ENCODE measurements around the gene HS3ST6. TPM values are rescaled to one million over a fixed set of nuclear protein-coding genes. Genes with fewer than 3 reads are reported as not detected.
"Not testable (repeated sequence)": the region's sequence is repeated elsewhere in the genome, so short reads cannot be mapped to it uniquely, and the experiment has no call there.

HS3ST6 gene
- total RNA-seq, 2 experiments from 2014 or later, result not detected

DNA sequence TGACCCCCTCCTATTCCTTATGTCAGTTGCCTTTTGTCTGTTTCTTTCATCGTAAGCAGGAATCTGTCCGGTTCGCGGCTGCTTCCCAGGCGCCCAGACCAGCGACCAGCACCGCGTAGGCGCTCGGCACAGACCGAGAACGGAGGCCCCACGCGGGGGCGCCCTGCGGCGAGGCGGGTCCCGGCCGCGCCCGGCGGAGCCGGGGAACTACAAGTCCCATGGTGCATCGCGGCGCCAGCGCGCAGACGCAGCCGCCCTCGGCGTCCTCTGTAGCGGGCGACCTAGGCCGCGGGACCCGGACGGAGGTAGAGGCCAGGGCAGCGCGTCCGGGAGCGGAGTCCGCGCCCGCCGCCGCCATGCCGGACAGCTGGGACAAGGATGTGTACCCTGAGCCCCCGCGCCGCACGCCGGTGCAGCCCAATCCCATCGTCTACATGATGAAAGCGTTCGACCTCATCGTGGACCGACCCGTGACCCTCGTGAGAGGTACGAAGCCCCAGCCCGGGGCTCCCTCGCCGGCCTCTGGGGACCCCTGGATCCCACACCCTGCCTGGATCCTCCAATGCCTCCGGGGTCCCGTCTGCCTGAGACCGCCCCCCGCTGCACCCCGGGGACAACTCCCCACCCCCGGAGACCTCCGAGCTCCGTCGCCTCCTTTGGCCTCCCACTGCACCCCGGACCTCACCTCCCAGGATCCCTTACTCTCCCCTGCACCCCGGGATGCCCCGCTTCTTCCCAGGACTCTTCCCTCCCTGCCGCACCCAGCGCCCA lies 41.2 kb upstream of the HS3ST6 start, which contains the start of gene NDUFB10:
Gene NDUFB10, plus strand, starts transcription at position 270 of the 771 bp plus-strand sequence. Its CDS starts 87 bp downstream, at position 357.
- Mint-ChIP-seq H3K36me3 (peaks cover 38% of the 10 kb centered on the region), H3K4me3 (peak within 1 kb of the TSS; percentile 96), H3K4me1 (ENCODE audit: low read depth) (peaks cover 40% of the 10 kb centered on the region), H3K27me3 (peaks cover 1% of the 10 kb centered on the region), H3K9me3 (no peaks in the 10 kb centered on the region), H3K27ac (peak within 1 kb of the TSS; percentile 86)
- ChIA-PET POLR2A (interaction anchor here (1.3 to 3.2 kb wide), 3 partner anchors 12 to 196 kb away, joined by 4 to 15 read pairs (median 10); partner anchors contain the start of genes TBL3 and TRAF7), CTCF (interaction anchor here (1.4 kb wide), 1 partner anchor 16 kb away, joined by 6 read pairs; the partner anchor contains the start of gene MSRB1)
- intact Hi-C loops (cut with micrococcal nuclease), result loop anchor here (1.0 to 5.0 kb wide), 4 partner anchors 16 to 347 kb away; partner anchors contain the start of genes CRAMP1, IFT140 and MSRB1
- DNase-seq, result peak; percentile 95

DNA sequence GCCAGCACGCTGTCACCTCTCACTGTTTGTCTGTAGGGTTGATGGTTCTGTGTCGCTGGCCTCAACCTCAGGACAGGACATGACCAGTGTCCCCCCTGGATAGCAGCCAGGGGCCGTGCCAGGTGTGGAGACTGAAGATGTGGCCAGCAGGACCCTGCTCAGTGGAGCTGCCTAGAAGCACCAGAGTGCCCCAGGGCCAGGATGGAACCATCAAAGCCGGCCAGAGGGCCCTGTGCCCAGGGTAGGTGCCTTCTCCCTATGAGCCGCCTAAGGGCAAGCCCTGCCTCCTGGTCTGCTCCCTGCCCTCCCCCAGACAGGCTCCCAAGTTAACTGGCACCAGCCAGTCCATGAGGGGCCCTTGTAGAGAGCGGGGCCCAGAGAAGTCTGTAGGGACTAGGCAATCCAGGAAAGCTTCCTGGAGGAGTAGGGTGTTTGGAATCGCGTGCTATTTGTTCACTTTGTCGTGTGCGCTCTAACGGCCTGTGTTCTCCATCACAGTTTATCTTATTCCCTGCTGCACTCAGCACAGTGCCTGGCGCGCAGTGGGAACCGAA lies 40.6 kb upstream of the HS3ST6 start:
- ChIA-PET POLR2A (interaction anchor here (3.2 kb wide), 1 partner anchor 196 kb away, joined by 10 read pairs; the partner anchor contains the start of gene TRAF7), CTCF (interaction anchor here (1.4 kb wide), 1 partner anchor 15 kb away, joined by 6 read pairs; the partner anchor contains the start of gene MSRB1)
- intact Hi-C loops (cut with micrococcal nuclease), result loop anchor here (1.0 kb wide), 2 partner anchors 15 to 34 kb away; partner anchors contain the start of gene MSRB1
- Mint-ChIP-seq H3K9me3 (no peaks in the 10 kb centered on the region), H3K36me3 (peaks cover 33% of the 10 kb centered on the region), H3K4me1 (ENCODE audit: low read depth) (peaks cover 39% of the 10 kb centered on the region), H3K27me3 (peaks cover 1% of the 10 kb centered on the region), H3K27ac (peak overlapping the region; percentile 86), H3K4me3 (peak overlapping the region; percentile 96)
- DNase-seq, result no peak

DNA sequence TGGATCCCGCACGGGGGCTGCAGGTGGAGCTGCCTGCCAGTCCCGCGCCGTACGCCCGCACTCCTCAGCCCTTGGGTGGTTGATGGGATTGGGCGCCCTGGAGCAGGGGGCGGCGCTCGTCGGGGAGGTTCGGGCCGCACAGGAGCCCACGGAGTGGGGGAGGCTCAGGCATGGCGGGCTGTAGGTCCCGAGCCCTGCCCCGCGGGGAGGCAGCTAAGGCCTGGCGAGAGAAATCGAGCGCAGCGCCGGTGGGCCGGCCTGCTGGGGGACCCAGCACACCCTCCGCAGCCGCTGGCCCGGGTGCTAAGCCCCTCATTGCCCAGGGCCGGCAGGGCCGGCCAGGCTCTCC lies 39.9 kb upstream of the HS3ST6 start:
- DNase-seq; intact Hi-C loops (cut with micrococcal nuclease); H3K27me3 Mint-ChIP-seq; CTCF ChIA-PET; H3K9me3 Mint-ChIP-seq; H3K27ac Mint-ChIP-seq; H3K4me3 Mint-ChIP-seq: not testable (repeated sequence)
- POLR2A ChIA-PET, result interaction anchor here (0.7 kb wide), 1 partner anchor 176 kb away, joined by 3 read pairs; the partner anchor contains the start of genes NUBP2 and SPSB3
- Mint-ChIP-seq H3K4me1 (ENCODE audit: low read depth) (peaks cover 34% of the 10 kb centered on the region), H3K36me3 (peaks cover 26% of the 10 kb centered on the region)

DNA sequence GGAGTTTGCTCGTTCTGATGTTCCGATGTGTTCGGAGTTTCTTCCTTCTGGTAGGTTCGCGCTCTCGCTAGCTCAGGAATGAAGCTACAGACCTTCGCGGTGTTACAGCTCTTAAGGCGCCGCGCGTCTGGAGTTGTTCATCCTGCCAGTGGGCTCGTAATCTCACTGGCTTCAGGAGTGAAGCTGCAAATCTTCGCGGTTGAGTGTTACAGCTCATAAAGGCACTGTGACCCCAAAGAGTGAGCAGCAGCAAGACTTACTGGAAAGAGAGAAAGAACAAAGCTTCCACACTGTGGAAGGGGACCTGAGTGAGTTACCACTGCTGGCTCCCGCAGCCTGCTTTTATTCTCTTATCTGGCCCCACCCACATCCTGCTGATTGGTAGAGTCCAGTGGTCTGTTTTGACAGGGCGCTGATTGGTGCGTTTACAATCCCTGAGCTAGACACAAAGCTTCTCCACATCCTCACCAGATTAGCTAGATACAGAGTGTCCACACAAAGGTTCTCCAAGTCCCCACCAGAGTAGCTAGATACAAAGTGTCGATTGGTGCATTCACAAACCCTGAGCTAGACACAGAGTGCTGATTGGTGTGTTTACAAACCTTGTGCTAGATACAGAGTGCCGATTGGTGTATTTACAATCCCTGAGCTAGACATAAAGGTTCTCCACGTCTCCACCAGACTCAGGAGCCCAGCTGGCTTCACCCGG lies 39.4 kb upstream of the HS3ST6 start:
- H3K27ac Mint-ChIP-seq; CTCF ChIA-PET; H3K9me3 Mint-ChIP-seq; DNase-seq; H3K27me3 Mint-ChIP-seq; intact Hi-C loops (cut with micrococcal nuclease); H3K4me3 Mint-ChIP-seq: not testable (repeated sequence)
- Mint-ChIP-seq H3K36me3 (peaks cover 21% of the 10 kb centered on the region), H3K4me1 (ENCODE audit: low read depth) (peaks cover 29% of the 10 kb centered on the region)
- POLR2A ChIA-PET, result interaction anchor here (0.7 to 0.8 kb wide), 2 partner anchors 11 to 175 kb away, joined by 3 to 4 read pairs; partner anchors contain the start of genes NUBP2 and SPSB3

DNA sequence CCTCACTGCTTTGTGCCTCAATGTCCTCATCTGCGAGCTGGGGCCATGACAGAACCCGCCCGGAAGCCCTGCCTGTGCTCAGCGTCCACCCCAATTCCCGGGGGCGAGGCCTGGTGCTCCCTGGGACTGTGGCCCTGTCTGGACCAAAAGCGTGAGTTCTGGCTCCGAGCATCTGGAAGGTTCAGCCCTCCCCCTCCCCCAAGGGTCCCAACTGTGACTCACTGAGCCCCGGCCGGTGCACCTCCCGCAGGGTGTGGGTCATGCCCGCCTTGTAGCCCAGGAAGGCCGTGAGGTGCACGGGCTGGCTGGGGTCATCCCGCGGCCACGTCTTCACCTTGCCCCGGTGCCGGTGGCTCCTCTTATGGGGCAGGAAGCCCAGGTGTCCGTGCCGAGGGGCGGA lies 35.5 kb upstream of the HS3ST6 start:
- Mint-ChIP-seq H3K4me3 (no peak overlapping the region), H3K9me3 (no peaks in the 10 kb centered on the region), H3K27ac (no peak overlapping the region), H3K4me1 (ENCODE audit: low read depth) (peaks cover 3% of the 10 kb centered on the region), H3K27me3 (peaks cover 1% of the 10 kb centered on the region), H3K36me3 (no peaks in the 10 kb centered on the region)
- no peak for DNase-seq
- intact Hi-C loops (cut with micrococcal nuclease), result no loop called here
- POLR2A ChIA-PET, result interaction anchor here (3.6 kb wide), 1 partner anchor 11 kb away, joined by 12 read pairs; the partner anchor contains the start of gene RPS2
- CTCF ChIA-PET, result no interaction called here

DNA sequence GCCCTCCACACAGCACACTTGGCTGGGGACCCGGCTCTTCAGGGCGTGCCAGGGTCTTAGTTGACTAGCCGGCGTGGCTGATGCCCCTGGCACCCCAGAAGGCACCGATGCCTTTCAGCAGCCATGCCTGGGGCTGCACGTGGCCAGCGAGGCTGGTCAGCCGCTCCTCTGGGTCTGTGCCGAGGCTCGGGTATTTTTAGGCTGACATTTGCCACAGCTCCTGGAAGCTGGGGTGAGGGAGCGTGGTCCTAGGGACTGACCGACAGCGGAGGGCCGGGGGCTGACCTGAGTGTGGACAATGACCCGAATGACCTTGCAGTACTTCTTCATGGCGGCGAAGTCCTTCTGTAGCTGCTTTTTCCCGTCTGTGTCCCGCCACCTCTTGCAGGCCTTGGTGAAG lies 32.3 kb upstream of the HS3ST6 start:
- Mint-ChIP-seq H3K27ac (no peak overlapping the region), H3K4me3 (no peak overlapping the region), H3K4me1 (ENCODE audit: low read depth) (peaks cover 3% of the 10 kb centered on the region), H3K36me3 (no peaks in the 10 kb centered on the region), H3K9me3 (no peaks in the 10 kb centered on the region), H3K27me3 (no peaks in the 10 kb centered on the region)
- CTCF ChIA-PET, result no interaction called here
- intact Hi-C loops (cut with micrococcal nuclease), result no loop called here
- DNase-seq, result no peak
- POLR2A ChIA-PET, result interaction anchor here (3.6 kb wide), 1 partner anchor 14 kb away, joined by 12 read pairs; the partner anchor contains the start of gene RPS2

DNA sequence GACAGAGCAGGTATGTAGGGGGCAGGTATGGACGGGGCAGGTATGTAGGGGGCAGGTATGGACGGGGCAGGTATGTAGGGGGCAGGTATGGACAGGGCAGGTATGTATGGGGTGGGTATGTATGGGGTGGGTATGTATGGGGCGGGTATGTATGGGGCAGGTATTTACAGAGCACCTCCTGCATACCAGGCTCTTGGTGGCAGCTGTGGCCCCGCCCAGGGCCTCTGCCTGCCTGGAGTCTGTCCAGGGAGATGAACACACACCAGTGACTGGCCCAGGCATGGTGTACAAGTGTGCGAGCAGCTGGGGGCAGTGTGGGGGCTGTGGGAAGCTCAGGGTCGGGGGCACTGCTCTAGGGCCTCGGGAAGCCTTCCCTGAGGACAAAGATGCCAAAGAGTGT lies 31.8 kb upstream of the HS3ST6 start:
- ChIA-PET CTCF (no interaction called here), POLR2A (interaction anchor here (3.6 kb wide), 1 partner anchor 15 kb away, joined by 12 read pairs; the partner anchor contains the start of gene RPS2)
- no peaks in the 10 kb centered on the region for H3K36me3 Mint-ChIP-seq
- no peaks in the 10 kb centered on the region for H3K27me3 Mint-ChIP-seq
- peaks cover 3% of the 10 kb centered on the region for H3K4me1 Mint-ChIP-seq (ENCODE audit: low read depth)
- no peak for DNase-seq
- intact Hi-C loops (cut with micrococcal nuclease), result no loop called here
- no peak overlapping the region for H3K4me3 Mint-ChIP-seq
- no peak overlapping the region for H3K27ac Mint-ChIP-seq
- H3K9me3 Mint-ChIP-seq, result no peaks in the 10 kb centered on the region

DNA sequence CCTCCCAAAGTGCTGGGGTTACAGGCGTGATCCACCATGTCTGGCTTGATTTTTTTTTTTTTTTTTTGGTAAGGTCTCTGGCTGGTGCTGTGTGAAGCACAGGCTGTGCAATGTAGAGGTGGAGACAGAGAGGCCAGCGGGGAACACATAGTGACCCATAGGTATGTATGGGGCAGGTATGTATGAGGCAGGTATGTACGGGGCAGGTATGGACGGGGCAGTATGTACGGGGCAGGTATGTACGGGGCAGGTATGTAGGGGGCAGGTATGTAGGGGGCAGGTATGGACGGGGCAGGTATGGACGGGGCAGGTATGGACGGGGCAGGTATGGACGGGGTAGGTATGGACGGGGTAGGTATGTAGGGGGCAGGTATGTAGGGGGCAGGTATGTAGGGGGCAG lies 31.3 kb upstream of the HS3ST6 start:
- Mint-ChIP-seq H3K27me3 (no peaks in the 10 kb centered on the region), H3K4me3 (no peak overlapping the region), H3K4me1 (ENCODE audit: low read depth) (peaks cover 6% of the 10 kb centered on the region), H3K36me3 (no peaks in the 10 kb centered on the region), H3K9me3 (no peaks in the 10 kb centered on the region), H3K27ac (no peak overlapping the region)
- ChIA-PET CTCF (no interaction called here), POLR2A (no interaction called here)
- DNase-seq, result no peak
- intact Hi-C loops (cut with micrococcal nuclease), result no loop called here

DNA sequence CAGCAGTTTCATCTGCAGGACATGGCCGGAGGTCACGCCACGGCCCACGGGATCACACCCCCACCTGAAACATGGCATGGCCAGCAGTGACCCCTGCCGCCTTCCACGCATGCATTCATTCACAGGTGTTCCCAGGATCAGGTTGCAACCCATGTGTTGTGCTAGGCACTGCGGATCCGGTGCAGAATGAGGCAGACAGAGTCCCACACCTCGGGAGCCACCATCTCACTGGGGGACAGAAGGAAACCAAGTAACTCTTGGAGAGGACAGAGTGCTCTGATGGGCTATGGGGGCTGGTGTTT lies 29.1 kb upstream of the HS3ST6 start:
- H3K4me3 Mint-ChIP-seq, result no peak overlapping the region
- ChIA-PET CTCF (no interaction called here), POLR2A (no interaction called here)
- intact Hi-C loops (cut with micrococcal nuclease), result no loop called here
- DNase-seq, result no peak
- H3K9me3 Mint-ChIP-seq, result no peaks in the 10 kb centered on the region
- peaks cover 13% of the 10 kb centered on the region for H3K4me1 Mint-ChIP-seq (ENCODE audit: low read depth)
- H3K27ac Mint-ChIP-seq, result no peak overlapping the region
- H3K36me3 Mint-ChIP-seq, result no peaks in the 10 kb centered on the region
- H3K27me3 Mint-ChIP-seq, result no peaks in the 10 kb centered on the region

DNA sequence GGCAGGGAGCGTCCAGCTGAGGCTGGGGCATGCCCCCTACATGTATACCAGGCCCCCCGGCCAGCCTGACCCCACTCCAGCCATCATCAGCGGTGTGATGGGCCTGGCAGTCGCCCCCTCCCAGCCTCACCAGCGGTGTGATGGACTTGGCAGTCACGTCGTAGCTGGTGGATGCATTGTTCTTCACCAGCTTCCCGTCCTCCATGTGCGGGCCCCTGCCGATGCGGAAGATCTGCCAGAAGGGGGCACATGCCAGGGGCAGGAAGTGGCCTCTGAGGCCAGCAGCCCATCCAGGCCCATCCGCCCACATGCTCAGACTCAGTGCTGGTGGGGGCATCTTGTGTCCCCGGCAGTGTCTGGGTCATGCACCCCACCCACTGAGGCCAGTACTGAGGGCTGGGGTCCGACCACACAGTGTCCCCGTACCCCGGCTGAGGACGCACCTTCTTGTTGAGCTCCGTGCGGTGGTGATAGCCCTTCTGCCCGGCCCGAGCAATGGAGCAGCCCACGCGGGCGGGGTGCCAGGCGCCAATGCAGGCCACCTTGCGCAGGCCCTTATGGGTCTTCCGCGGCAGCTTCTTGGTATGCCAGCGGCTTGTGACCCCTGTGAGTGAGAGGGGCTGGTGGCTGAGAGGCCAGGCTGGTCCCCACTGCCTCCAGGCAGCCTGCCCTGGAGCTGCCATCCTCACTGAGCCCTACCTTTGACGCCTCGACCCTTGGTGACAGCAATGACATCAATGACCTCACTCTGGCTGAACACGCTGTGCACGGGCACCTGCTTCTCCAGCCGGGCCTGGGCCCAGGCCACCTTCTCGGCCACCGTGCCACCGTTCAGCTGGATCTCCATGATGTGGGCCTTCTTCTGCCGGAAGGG lies 28.5 kb upstream of the HS3ST6 start:
- intact Hi-C loops (cut with micrococcal nuclease), result no loop called here
- peaks cover 19% of the 10 kb centered on the region for H3K4me1 Mint-ChIP-seq (ENCODE audit: low read depth)
- ChIA-PET POLR2A (interaction anchor here (0.8 to 1.4 kb wide), 3 partner anchors 10 to 18 kb away, joined by 3 to 5 read pairs (median 4); partner anchors contain the start of gene RPS2), CTCF (interaction anchor here (1.2 kb wide), 1 partner anchor 193 kb away, joined by 4 read pairs; no protein-coding TSS in a partner anchor)
- DNase-seq, result no peak
- no peaks in the 10 kb centered on the region for H3K9me3 Mint-ChIP-seq
- H3K36me3 Mint-ChIP-seq, result no peaks in the 10 kb centered on the region
- no peaks in the 10 kb centered on the region for H3K27me3 Mint-ChIP-seq
- H3K4me3 Mint-ChIP-seq, result no peak overlapping the region
- no peak overlapping the region for H3K27ac Mint-ChIP-seq

Measured in activated CD4-positive, alpha-beta memory T cell treated with anti-CD3 and anti-CD28 coated beads for 36 hours (primary cell).